ENCODE data around the gene STMP1.

The STMP1 gene

GRCh38 chr7:135704074-135704473 lies 41.8 kb downstream of the STMP1 start:
- DNase-seq, result peak; percentile 47

- no peak for DNase-seq
These were observed 42.4 kb downstream of the STMP1 start for GRCh38 chr7:135704698-135705097.

- no peak for DNase-seq
These were observed 43.9 kb downstream of the STMP1 start for GRCh38 chr7:135706038-135706742.

- DNase-seq, result no peak
These were observed 44.7 kb downstream of the STMP1 start for GRCh38 chr7:135706858-135707569.

- DNase-seq, result no peak
These were observed 45.3 kb downstream of the STMP1 start for GRCh38 chr7:135707570-135707966.

GRCh38 chr7:135708041-135708440 lies 45.7 kb downstream of the STMP1 start:
- no peak for DNase-seq

GRCh38 chr7:135709508-135709907 lies 47.2 kb downstream of the STMP1 start:
- DNase-seq, result no peak

GRCh38 chr7:135710417-135711138 lies 48.3 kb downstream of the STMP1 start:
- peak; percentile 55 for DNase-seq

GRCh38 chr7:135711139-135711469 lies 48.8 kb downstream of the STMP1 start:
- DNase-seq, result no peak

GRCh38 chr7:135712182-135712782 lies 50.0 kb downstream of the STMP1 start:
- DNase-seq, result no peak

- no peak for DNase-seq
These were observed 50.5 kb downstream of the STMP1 start for GRCh38 chr7:135712796-135713195.

- DNase-seq, result no peak
These were observed 51.6 kb downstream of the STMP1 start for GRCh38 chr7:135713836-135714470.

GRCh38 chr7:135714534-135715009 lies 52.3 kb downstream of the STMP1 start:
- no peak for DNase-seq

- DNase-seq, result no peak
These were observed 52.8 kb downstream of the STMP1 start for GRCh38 chr7:135715055-135715522.

GRCh38 chr7:135715673-135716072 lies 53.4 kb downstream of the STMP1 start:
- DNase-seq, result no peak

- DNase-seq, result no peak
These were observed 54.4 kb downstream of the STMP1 start for GRCh38 chr7:135716677-135717238.

GRCh38 chr7:135717693-135718092 lies 55.4 kb downstream of the STMP1 start:
- DNase-seq, result no peak

GRCh38 chr7:135718219-135718618 lies 55.9 kb downstream of the STMP1 start:
- no peak for DNase-seq

- no peak for DNase-seq
These were observed 56.6 kb downstream of the STMP1 start for GRCh38 chr7:135718794-135719437.

- no peak for DNase-seq
These were observed 57.4 kb downstream of the STMP1 start for GRCh38 chr7:135719688-135720087.

- DNase-seq, result no peak
These were observed 59.0 kb downstream of the STMP1 start for GRCh38 chr7:135721198-135721820.

Measured in hematopoietic multipotent progenitor cell treated with erythropoietin and hydrocortisone succinate and interleukin-3 and kit ligand, for 6 days (in vitro differentiated cells).